Duodenal mucosa (tissue), 2 donors: Measurements from ENCODE around the gene KIAA0753.

Experiments used
- H3K27ac ChIP-seq: one replicate; pipeline ENCODE4 v1.7.0; 2013; ENCODE audit warnings: low read depth, low read length
- H3K27me3 ChIP-seq, 2 donors: one replicate each; pipeline ENCODE4 v1.7.0; 2013; ENCODE audit warnings: low read length in 2 of 2, control low read depth in 1 of 2; ENCODE audit not compliant: insufficient read depth in 2 of 2, control insufficient read depth in 1 of 2
- H3K36me3 ChIP-seq, 2 donors: one replicate each; pipeline ENCODE4 v1.7.0; 2013; ENCODE audit warnings: low read length in 2 of 2, control low read depth in 1 of 2; ENCODE audit not compliant: insufficient read depth in 2 of 2, control insufficient read depth in 1 of 2
- H3K4me1 ChIP-seq, 2 donors: one replicate each; pipeline ENCODE4 v1.7.0; 2013; ENCODE audit warnings: low read length in 2 of 2, control low read depth in 1 of 2; ENCODE audit not compliant: insufficient read depth in 2 of 2, control insufficient read depth in 1 of 2
- H3K4me3 ChIP-seq, 2 donors: one replicate each; pipeline ENCODE4 v1.7.0; 2013; ENCODE audit warnings: low read length in 2 of 2, low read depth in 1 of 2
- H3K9ac ChIP-seq, 2 donors: one replicate each; pipeline ENCODE4 v1.7.0; 2013; ENCODE audit warnings: low read length in 2 of 2, low read depth in 1 of 2
- H3K9me3 ChIP-seq, 2 donors: one replicate each; pipeline ENCODE4 v1.7.0; 2013; ENCODE audit warnings: low read length in 2 of 2, control low read depth in 1 of 2; ENCODE audit not compliant: control insufficient read depth in 1 of 2

Gene KIAA0753

DNA sequence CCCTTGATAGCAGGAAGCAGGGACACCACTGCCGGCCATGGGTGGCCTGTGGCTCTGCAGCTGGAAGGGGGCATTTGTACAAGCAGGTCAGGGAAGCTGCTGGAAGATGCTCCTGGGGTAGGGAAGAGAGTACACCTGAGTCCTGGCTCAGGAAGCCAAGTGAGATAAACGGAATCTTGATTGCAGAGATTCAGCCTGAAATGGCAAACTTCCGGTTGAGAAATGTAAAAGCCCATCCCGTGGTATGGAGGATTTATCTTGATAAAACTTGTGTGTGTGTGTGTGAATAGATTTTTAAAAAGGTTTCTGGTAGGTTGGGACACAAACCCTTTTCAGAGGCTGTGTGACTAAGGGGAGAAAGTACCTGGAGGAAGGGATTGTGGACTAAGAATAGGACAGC, 40.7 kb upstream of the KIAA0753 start:
- Histone ChIP-seq H3K27ac (no peak overlapping the region), H3K36me3 (no peaks in the 10 kb centered on the region), H3K9me3 (no peaks in the 10 kb centered on the region), H3K27me3 (peaks cover 0 to 6% of the 10 kb centered on the region in 2 donors), H3K4me1 (no peaks in the 10 kb centered on the region), H3K9ac (no peak overlapping the region), H3K4me3 (no peak overlapping the region)

DNA sequence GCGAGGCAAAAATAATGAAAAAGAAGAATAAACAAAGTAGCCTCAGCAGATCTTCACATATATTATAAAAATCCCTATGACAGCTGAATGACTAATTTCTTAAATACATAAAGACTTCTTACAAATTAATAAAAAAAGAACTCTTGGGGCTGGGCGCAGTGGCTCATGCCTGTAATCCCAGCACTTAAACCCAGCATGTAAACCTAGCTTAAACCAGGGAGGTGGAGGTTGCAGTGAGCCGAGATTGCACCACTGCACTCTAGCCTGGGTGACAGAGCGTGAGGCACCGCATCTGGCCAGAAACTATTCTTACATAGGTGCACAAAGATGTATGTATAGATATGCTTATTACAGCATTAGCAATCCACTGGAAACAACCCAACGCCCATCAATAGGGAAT, 38.7 kb upstream of the KIAA0753 start:
- Histone ChIP-seq H3K36me3 (no peaks in the 10 kb centered on the region), H3K27me3 (peaks cover 0 to 6% of the 10 kb centered on the region in 2 donors), H3K27ac (no peak overlapping the region)

DNA sequence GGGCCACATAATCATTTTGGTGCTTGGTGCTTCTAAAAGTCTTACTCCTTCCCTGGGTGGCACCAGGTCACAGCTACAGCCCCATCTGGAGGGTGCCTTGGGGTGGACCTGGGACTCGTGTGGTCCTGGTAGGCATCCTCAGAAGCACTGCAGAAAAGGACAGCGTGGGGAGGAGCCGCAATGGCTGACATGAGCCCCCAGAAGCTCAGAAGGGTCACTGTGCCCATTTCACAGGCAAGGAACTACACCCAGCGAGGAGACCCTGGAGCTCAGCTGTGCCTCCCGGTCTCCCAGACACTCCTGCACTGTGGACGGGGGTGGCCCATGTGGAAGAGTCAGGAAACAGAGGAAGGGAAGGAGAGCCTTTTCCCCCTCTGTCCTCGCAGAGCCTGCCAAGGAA, 37.4 kb upstream of the KIAA0753 start:
- no peak overlapping the region for H3K9ac ChIP-seq
- no peaks in the 10 kb centered on the region for H3K36me3 ChIP-seq
- H3K27me3 ChIP-seq, result peaks cover 0 to 6% of the 10 kb centered on the region in 2 donors
- no peak overlapping the region for H3K27ac ChIP-seq
- no peak overlapping the region for H3K4me3 ChIP-seq
- no peaks in the 10 kb centered on the region for H3K4me1 ChIP-seq
- H3K9me3 ChIP-seq, result no peaks in the 10 kb centered on the region

More for the DNA sequence above, 38.7 kb upstream of the KIAA0753 start:
- Histone ChIP-seq H3K4me1 (no peaks in the 10 kb centered on the region), H3K9ac (no peak overlapping the region), H3K9me3 (no peaks in the 10 kb centered on the region), H3K4me3 (no peak overlapping the region)

DNA sequence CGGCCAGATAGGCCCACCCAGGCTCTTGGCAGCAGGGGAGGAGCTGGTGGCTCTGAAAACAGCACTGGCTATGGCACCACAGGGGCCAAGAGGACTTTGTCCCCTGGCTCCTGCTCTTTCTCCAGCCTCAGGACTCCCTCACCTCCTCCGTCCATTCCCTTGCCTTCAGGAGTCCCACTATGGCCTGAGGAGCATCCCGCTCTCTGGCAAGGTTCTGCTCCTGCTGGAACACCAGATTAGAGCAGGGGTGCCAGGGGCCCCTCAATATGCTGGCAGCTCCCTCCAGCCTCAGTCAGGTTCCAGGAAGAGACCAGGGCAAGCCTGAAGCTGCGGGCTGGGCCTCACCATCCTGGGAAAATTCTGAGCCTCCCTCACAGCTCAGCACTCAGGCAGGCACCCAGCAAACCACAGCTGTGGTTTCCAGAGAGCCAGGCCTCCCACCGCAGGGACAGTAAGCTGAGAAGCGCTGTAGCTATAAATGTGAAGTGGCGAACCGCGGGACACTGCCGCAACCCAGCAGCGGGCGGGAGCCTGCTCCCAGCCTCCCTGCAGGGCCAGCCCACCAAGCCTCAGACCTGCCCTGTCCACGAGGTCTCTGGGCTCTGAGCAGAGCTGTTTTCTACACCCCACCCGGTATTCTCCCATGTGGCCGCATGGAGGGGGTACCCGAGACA, 36.8 kb upstream of the KIAA0753 start:
- Histone ChIP-seq H3K27me3 (peaks cover 0 to 6% of the 10 kb centered on the region in 2 donors), H3K4me1 (no peaks in the 10 kb centered on the region), H3K9me3 (no peaks in the 10 kb centered on the region), H3K9ac (no peak overlapping the region), H3K36me3 (no peaks in the 10 kb centered on the region), H3K27ac (no peak overlapping the region), H3K4me3 (no peak overlapping the region)

DNA sequence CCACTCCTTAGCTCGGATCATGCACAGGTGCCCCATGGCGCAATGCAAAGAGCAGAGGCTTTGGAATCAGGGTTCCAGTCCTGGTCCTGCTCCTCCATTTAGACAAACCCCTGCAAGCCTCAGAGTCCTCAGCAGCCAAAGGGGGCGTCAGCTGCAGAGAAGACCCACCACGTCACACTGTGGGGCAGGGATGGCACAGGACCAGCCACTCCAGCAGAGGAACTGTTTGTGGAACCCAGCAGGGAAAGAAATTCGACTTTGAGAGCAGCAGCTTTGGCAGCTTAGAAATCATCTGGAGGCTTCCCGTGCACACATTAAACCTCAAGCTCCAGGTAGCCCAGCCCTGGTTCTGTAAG, 36.3 kb upstream of the KIAA0753 start:
- Histone ChIP-seq H3K9ac (no peak overlapping the region), H3K4me3 (no peak overlapping the region), H3K27me3 (peaks cover 0 to 6% of the 10 kb centered on the region in 2 donors), H3K36me3 (no peaks in the 10 kb centered on the region), H3K4me1 (no peaks in the 10 kb centered on the region), H3K9me3 (no peaks in the 10 kb centered on the region), H3K27ac (no peak overlapping the region)

DNA sequence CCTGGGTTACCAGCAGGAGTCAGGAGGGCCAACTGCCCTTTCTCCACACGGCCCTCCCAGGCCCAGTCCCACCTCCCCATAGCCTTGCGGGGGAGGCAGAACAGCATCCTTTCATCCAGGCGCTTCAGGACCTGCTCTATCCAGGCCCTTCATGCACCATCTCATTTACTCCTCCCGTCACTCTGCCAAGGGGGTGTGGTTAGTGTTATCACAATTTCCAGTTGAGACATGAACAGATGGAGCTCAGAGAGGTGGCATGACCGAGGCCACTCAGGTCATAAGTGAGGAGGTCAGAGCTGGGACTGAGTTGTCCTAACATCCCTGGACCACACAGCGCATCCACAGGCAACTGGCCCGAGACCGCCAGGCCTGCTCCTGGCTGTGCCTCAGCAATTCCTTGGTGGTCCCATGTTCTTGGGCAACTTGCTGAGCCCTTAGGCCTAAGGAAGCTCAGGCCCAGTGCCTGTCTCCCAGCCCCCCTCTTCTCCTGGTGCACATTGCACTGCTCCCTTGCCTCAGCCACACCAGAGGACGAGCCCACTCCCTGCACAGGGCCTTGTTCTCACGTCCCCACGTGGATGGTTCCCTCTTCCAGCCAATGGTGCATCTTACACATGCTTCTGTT, 34.8 kb upstream of the KIAA0753 start:
- no peaks in the 10 kb centered on the region for H3K4me1 ChIP-seq
- no peaks in the 10 kb centered on the region for H3K9me3 ChIP-seq
- no peak overlapping the region for H3K27ac ChIP-seq
- H3K36me3 ChIP-seq, result no peaks in the 10 kb centered on the region
- H3K4me3 ChIP-seq, result no peak overlapping the region
- H3K9ac ChIP-seq, result no peak overlapping the region
- H3K27me3 ChIP-seq, result peaks cover 0 to 6% of the 10 kb centered on the region in 2 donors

DNA sequence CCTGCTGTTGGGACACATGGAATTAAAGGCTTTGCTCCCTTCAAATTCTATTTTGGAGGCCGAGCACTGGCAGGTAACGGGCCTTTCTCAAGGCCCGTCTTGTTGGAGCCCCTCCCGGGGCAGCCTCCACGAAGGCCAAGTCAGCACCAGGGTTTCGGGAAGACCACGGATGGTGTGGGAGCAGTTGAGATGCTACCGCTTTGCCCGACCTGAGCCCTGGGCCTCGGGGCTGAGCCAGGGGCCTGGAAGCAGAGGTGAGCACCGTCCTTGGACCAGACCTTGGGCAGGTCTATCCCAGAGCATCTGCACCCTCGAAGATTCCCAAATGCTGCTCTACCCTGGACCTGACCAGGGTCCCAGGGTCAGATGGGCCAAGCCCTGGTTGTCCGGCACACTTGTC, 34.1 kb upstream of the KIAA0753 start:
- Histone ChIP-seq H3K9ac (no peak overlapping the region), H3K4me3 (no peak overlapping the region), H3K27ac (no peak overlapping the region), H3K36me3 (no peaks in the 10 kb centered on the region), H3K4me1 (no peaks in the 10 kb centered on the region), H3K27me3 (peaks cover 2 to 6% of the 10 kb centered on the region in 2 donors), H3K9me3 (no peaks in the 10 kb centered on the region)

DNA sequence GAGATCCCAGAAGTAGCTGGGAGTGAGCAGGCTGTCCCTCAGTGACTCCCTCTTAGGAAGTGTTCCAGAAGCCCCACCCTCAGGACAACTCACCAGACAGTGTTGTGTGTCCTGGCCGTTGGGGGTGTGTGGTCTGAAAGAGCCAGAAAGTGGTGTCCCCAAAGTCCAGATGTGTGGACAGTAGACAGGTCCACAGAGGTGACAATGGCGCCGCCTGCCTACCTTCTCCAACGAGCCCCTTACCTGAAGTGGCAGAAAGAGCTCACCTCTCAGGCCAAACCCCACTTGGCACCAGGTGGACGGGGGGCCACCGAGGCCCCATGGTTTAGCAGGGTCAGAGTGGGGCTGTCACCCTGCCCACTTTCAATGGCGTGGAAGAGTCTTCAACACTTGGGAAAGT, 30.9 kb upstream of the KIAA0753 start:
- no peak overlapping the region for H3K9ac ChIP-seq
- no peaks in the 10 kb centered on the region for H3K4me1 ChIP-seq
- no peak overlapping the region for H3K27ac ChIP-seq
- no peaks in the 10 kb centered on the region for H3K36me3 ChIP-seq
- H3K9me3 ChIP-seq, result no peaks in the 10 kb centered on the region
- H3K4me3 ChIP-seq, result no peak overlapping the region
- H3K27me3 ChIP-seq, result peaks cover 0 to 5% of the 10 kb centered on the region in 2 donors

DNA sequence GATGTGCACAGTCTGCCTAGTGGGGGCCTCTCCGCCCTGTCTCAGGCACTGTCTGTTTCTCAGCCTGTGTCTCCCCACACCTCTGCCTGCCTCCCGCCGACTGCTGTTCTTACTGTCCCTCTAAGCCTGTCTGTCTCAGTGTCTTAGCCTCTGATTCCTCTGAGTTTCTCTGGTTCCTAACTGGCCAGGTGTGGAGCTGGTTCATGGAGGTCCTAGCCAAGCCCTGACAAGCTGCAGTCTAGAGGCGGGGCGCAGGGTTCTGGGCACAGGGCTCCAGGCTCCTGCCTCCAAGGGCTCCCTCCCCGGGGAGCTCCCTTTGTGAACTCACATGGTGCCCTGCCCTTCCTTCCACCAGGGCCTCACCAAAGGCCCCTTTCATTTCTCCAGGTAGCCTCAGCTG, 30.5 kb upstream of the KIAA0753 start:
- no peak overlapping the region for H3K9ac ChIP-seq
- no peaks in the 10 kb centered on the region for H3K4me1 ChIP-seq
- no peak overlapping the region for H3K27ac ChIP-seq
- H3K4me3 ChIP-seq, result no peak overlapping the region
- no peaks in the 10 kb centered on the region for H3K9me3 ChIP-seq
- H3K27me3 ChIP-seq, result peaks cover 0 to 5% of the 10 kb centered on the region in 2 donors
- no peaks in the 10 kb centered on the region for H3K36me3 ChIP-seq

DNA sequence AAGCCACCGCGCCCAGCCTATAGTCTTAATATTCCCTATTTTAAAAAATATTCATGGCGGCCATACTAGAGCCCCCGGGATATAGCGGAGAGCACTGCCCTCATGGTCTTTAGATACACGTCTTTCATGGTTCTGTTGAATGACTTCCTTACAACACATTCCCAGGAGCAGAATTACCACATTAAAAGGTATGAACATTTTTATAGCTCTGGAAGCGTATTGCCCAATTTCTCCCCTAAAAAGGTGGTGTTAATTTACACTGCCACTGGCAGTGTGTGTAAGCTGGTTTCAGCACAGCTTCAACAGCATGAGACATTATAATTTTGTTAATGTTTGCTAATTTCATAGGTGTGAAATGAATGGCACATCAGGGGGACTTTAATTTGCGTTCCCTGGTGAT, 30.1 kb upstream of the KIAA0753 start:
- no peaks in the 10 kb centered on the region for H3K4me1 ChIP-seq
- no peaks in the 10 kb centered on the region for H3K9me3 ChIP-seq
- H3K36me3 ChIP-seq, result no peaks in the 10 kb centered on the region
- H3K27me3 ChIP-seq, result peaks cover 0 to 5% of the 10 kb centered on the region in 2 donors
- H3K4me3 ChIP-seq, result no peak overlapping the region
- H3K27ac ChIP-seq, result no peak overlapping the region
- no peak overlapping the region for H3K9ac ChIP-seq
